Choroid plexus epithelial cell (primary cell): Measurements from ENCODE around the gene ADK.

Experiments
- DNase-seq: peaks from one replicate; pipeline ENCODE4 v3.0.0-alpha.2; 2010; ENCODE audit warnings: low read depth
- H3K4me3 ChIP-seq: 2 replicates; pipeline ENCODE4 v1.5.1; 2011; ENCODE audit warnings: low read depth, mild to moderate bottlenecking, control low read depth, low read length, moderate library complexity
- CTCF ChIP-seq: conservative IDR thresholded peaks from 2 replicates; pipeline ENCODE4 v1.5.1; 2011; ENCODE audit warnings: low read depth, mild to moderate bottlenecking, control low read depth, inconsistent platforms, low read length, moderate library complexity

ADK gene

GRCh38 chr10:74424565-74424964 is 273.5 kb downstream of the ADK start:
- TF ChIP-seq CTCF = no peak
- DNase-seq = no peak
- no peak overlapping the region for H3K4me3 ChIP-seq

- DNase-seq = no peak
- no peak overlapping the region for H3K4me3 ChIP-seq
- no peak for TF ChIP-seq CTCF
Observed at GRCh38 chr10:74425456-74426001, 274.5 kb downstream of the ADK start.

- H3K4me3 ChIP-seq = no peak overlapping the region
- no peak for TF ChIP-seq CTCF
- no peak for DNase-seq
Observed at GRCh38 chr10:74431816-74432215, 280.8 kb downstream of the ADK start.

GRCh38 chr10:74432841-74433594 is 282.0 kb downstream of the ADK start:
- H3K4me3 ChIP-seq = no peak overlapping the region
- DNase-seq = peak; percentile 81
- no peak for TF ChIP-seq CTCF

DNA sequence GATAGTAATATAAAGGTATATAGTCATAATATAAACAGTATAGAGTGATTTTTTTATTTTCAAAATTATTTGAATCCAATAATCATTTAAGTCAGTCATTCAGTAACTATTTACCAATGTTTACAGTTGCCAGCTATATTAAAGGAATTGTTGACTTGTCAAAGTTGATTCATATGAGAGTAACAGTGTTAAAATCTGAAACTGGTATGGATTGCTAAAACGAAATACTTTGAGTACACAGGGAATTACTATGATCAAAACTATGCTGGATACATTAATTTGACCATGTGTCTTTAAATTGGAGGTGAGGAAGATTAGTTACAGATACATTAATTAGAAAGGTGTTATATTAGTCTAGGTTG is 282.6 kb downstream of the ADK start:
- H3K4me3 ChIP-seq = no peak overlapping the region
- DNase-seq = no peak
- no peak for TF ChIP-seq CTCF

DNA sequence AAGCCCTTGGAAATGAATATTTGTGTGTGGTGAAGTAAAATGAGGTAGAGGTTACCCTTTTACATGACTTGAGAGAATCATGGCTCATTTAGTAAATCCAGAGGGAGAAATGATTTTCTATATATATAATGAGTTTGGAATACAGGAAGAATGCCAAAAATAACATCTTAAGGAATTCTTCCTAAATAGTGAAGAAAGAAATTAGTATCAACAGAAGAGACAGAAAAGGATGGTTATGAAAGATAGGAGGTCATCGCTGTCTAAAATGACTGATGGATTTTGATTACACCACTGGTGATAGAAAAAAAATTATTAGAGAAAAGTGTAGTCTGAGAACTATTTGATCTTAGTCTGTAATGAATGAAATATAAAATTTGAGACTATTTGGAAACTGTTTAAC is 283.0 kb downstream of the ADK start:
- no peak for TF ChIP-seq CTCF
- no peak for DNase-seq
- no peak overlapping the region for H3K4me3 ChIP-seq

DNA sequence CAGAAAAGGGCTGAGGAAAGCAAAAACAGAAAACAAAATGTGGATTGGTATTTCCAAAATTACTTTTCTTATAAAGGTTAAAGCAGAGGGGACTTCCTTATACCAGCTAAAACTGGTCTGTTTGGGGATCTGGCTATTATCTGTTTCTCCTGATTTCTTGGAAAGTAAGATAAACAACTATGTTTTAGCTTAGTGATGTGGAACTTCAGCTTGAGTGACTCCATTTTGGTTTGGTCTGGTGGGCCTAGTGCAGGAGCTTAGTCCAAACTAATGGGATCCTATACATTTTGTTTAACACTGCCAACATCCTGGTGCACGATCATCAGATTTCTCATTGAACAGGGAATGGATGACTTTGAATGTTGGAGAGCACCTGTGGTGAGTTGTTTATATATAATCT is 283.5 kb downstream of the ADK start:
- TF ChIP-seq CTCF = no peak
- H3K4me3 ChIP-seq = no peak overlapping the region
- no peak for DNase-seq
